B cell (primary cell): ENCODE results near the gene QSER1.
"Not testable (repeated sequence)": the region's sequence is repeated elsewhere in the genome, so short reads cannot be mapped to it uniquely, and the experiment has no call there.

Experiments
- CTCF ChIP-seq: fragments of 200-600 bp; IDR thresholded peaks from one replicate; pipeline ENCODE4 v1.8.0; 2022; ENCODE audit warnings: antibody characterized with exemption, mild to moderate bottlenecking
- EZH2 ChIP-seq: IDR thresholded peaks from 2 replicates; pipeline ENCODE4 v1.6.1; 2012; ENCODE audit warnings: borderline replicate concordance, low read depth, mild to moderate bottlenecking, moderate library complexity, low read length; ENCODE audit not compliant: insufficient read depth, poor library complexity, severe bottlenecking

- not testable (repeated sequence) for TF ChIP-seq CTCF, EZH2
Measured at GRCh38 chr11:32936178-32936577, 43.6 kb downstream of the QSER1 start.
